ENCODE results near the gene SEC14L6.

Gene SEC14L6

DNA sequence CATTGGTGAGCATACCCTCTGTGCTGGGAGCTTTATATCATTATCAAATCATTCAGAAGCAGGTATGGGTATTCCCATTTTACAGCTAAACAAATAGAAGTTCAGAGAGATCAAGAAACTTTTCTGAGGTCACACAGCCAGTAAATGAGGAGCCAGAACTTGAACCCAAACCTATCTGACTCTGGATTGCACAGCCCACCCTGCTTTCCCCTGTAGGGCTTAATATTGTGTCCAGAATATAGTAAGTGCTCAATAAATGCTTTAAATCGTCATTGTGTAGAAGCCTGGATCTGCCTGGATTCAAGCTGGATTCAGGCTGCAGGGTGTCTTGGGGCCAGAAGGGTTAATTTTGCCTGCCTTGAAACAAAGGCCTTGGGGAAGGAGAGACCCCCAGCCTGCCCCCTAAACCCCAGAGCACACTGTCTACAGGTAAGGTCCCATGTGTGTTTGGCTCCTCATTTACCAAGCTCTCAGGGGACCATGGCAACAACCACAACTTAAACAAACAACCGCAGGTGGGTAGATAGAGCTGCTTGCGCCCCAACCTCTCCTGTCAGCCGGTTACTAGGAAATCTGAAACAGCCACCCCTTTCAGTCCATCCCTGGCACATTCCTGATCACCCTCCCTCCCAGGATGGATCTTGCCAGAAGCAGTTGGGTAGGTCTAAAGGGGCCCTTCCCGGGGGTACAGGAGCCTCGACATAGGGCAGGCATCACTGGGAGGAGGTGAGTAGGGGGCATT lies 71.7 kb downstream of the SEC14L6 start:
- no peaks in the 10 kb centered on the region for H3K27me3 ChIP-seq (replicated peaks)
- H3K36me3 ChIP-seq (replicated peaks): no peaks in the 10 kb centered on the region
- H3K27ac ChIP-seq: no peak overlapping the region
- in situ Hi-C loops (cut with HindIII; ENCODE audit: low pct_ligation_motif_present, low sequenced_read_pairs): no loop called here
- DNase-seq: no peak
- no peak overlapping the region for H3K4me3 ChIP-seq (ENCODE audit: low read depth, low read length)
- TF ChIP-seq CTCF (IDR thresholded peaks at IDR 0.05; ENCODE audit: low read depth, low read length, missing control alignments): no peak

DNA sequence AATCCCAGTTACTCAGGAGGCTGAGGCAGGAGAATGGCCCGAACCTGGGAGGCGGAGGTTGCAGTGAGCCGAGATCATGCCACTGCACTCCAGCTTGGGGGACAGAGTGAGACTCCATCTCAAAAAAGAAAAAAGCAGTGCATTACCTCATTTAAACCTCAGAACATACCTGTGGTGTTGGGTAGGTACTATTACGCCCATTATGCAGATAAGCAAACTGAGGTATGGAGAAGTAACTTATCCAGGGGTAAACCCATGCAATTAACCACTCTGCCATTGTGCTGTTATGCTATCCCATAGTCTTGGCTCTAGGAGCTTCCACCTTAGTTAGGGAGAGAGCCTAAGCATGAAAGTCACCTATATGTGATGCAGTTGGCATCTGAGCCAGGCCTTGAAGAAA lies 72.4 kb downstream of the SEC14L6 start:
- TF ChIP-seq CTCF (IDR thresholded peaks at IDR 0.05; ENCODE audit: low read depth, low read length, missing control alignments): no peak

DNA sequence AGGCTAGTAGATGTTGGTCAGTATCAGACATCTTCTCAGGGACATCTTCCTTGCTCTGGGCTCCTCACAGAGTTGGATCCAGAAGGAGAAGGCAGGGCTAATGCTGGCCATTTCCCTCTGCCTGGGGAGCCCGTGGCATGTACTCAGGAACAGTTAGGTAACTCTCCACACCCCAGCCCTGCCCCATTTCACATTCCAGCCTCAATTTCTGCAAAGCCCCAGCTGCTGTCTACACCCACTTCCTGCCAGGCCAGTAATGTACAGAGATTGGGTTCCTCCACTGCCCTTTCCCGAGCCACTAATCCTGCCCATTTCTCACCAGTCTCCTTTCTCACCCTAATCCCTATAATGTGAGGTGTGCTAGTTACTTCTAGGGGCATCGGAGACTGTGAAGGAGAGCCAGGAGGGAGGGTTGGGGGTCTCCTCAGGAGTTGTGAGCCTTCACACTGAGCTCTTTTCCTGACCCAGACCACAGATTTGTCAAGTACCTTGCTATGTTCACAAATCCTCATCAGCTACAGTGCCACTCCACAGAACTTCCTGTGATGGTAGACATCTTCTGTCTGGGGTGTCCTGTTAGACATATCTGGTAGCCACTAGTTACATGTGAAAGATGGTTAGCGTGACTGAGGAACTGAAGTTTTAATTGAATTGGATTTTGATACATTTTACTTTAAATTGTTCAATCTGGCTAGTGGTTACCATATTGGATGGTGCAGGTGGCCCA lies 73.4 kb downstream of the SEC14L6 start:
- Histone ChIP-seq H3K27me3 (replicated peaks) (no peaks in the 10 kb centered on the region), H3K27ac (no peak overlapping the region), H3K36me3 (replicated peaks) (no peaks in the 10 kb centered on the region), H3K4me3 (ENCODE audit: low read depth, low read length) (no peak overlapping the region)
- in situ Hi-C loops (cut with HindIII; ENCODE audit: low pct_ligation_motif_present, low sequenced_read_pairs): no loop called here
- no peak for TF ChIP-seq CTCF (IDR thresholded peaks at IDR 0.05; ENCODE audit: low read depth, low read length, missing control alignments)
- no peak for DNase-seq

More for the DNA sequence above, 72.4 kb downstream of the SEC14L6 start:
- Histone ChIP-seq H3K36me3 (replicated peaks) (no peaks in the 10 kb centered on the region), H3K27me3 (replicated peaks) (no peaks in the 10 kb centered on the region), H3K4me3 (ENCODE audit: low read depth, low read length) (no peak overlapping the region), H3K27ac (no peak overlapping the region)
- DNase-seq: no peak
- in situ Hi-C loops (cut with HindIII; ENCODE audit: low pct_ligation_motif_present, low sequenced_read_pairs): no loop called here

Data from brain microvascular endothelial cell (primary cell).